Left lung (tissue), 10 donors: ENCODE data around the gene TSC22D1. TPM values are rescaled to one million over a fixed set of nuclear protein-coding genes. Genes with fewer than 3 reads are reported as not detected.

Source experiments
- ATAC-seq: fragments of 200-7000 bp; cut with Tn5 transposase; one replicate; pipeline ENCODE4 v1.9.1; 2020; ENCODE audit warnings: moderate library complexity
- DNase-seq, 4 donors: peaks; one replicate each; pipeline ENCODE4 v3.0.0-alpha.2; 2013 to 2020
- H3K27ac ChIP-seq, 2 donors: fragments of 200-600 bp; sonication (generic) in 1 of 2; one replicate each; pipeline versions ENCODE4 v1.5.0 to v1.8.0; 2020 to 2021
- H3K27me3 ChIP-seq, 2 donors: fragments of 200-600 bp; sonication (generic) in 1 of 2; one replicate each; pipeline versions ENCODE4 v1.5.0 to v1.8.0; 2020 to 2021
- H3K36me3 ChIP-seq, 2 donors: fragments of 200-600 bp; sonication (generic) in 1 of 2; one replicate each; pipeline versions ENCODE4 v1.5.0 to v1.8.0; 2020 to 2021
- H3K4me1 ChIP-seq, 2 donors: fragments of 200-600 bp; one replicate each; pipeline ENCODE4 v1.8.0; 2021
- H3K4me3 ChIP-seq, 2 donors: fragments of 200-600 bp; sonication (generic) in 1 of 2; one replicate each; pipeline versions ENCODE4 v1.5.0 to v1.8.0; 2020 to 2021; ENCODE audit warnings: mild to moderate bottlenecking in 1 of 2
- H3K9me3 ChIP-seq, 2 donors: fragments of 200-600 bp; sonication (generic) in 1 of 2; one replicate each; pipeline versions ENCODE4 v1.5.0 to v1.8.0; 2020 to 2021
- CTCF ChIP-seq, 2 donors: fragments of 200-600 bp; sonication (generic) in 1 of 2; IDR thresholded peaks; one replicate each; pipeline versions ENCODE4 v1.5.0 to v1.8.0; 2021; ENCODE audit warnings: antibody characterized with exemption in 2 of 2
- intact Hi-C, 2 donors: fragments of 100-400 bp; cut with DNase I; formaldehyde crosslinking; loops; one replicate each; pipeline versions ENCODE4 v1.11.2 to v1.14.2; 2022
- polyA plus RNA-seq, 6 donors: library from polyadenylated mRNA; unstranded; fragments of 120-200 nt; gene quantifications; one replicate each; pipeline ENCODE4 v1.2.1, GENCODE V29; 2013; ENCODE audit not compliant: insufficient read length in 6 of 6
- total RNA-seq, 2 donors: library from RNA; stranded (reverse); fragmentation: NEBNext Ultra II Directional; extraction: Animal tissue kit (Norgen Biotek cat#: 25700); gene quantifications; one replicate each; pipeline ENCODE4 v1.2.1, GENCODE V29; 2021
- donor health status: DM: no; HTN: yes; CAD: no.
- donor health status: DM: no; HTN: no; CAD: no.

The TSC22D1 gene
- total and polyA plus RNA-seq, 8 donors, result 95.4 to 192 (median 182) TPM

GRCh38 chr13:44453069-44453468 lies 123.1 kb downstream of the TSC22D1 start:
- intact Hi-C loops, result loop anchor here in 1 of 2 donors (10.0 kb wide), 1 partner anchor 398 kb away; no protein-coding TSS in a partner anchor
- ATAC-seq (no peak), DNase-seq (no peak)
- Histone ChIP-seq H3K4me3 (no peak overlapping the region), H3K4me1 (no peaks in the 10 kb centered on the region), H3K27ac (no peak overlapping the region), H3K9me3 (peaks cover 0 to 5% of the 10 kb centered on the region in 2 donors), H3K27me3 (no peaks in the 10 kb centered on the region), H3K36me3 (no peaks in the 10 kb centered on the region)
- TF ChIP-seq CTCF (IDR thresholded peaks at IDR 0.05), result no peak

- DNase-seq, result no peak
Measured at GRCh38 chr13:44452418-44452817, 123.7 kb downstream of the TSC22D1 start.

GRCh38 chr13:44451651-44452050 lies 124.5 kb downstream of the TSC22D1 start:
- Histone ChIP-seq H3K9me3 (peaks cover 0 to 5% of the 10 kb centered on the region in 2 donors), H3K4me3 (no peak overlapping the region), H3K27ac (no peak overlapping the region), H3K4me1 (no peaks in the 10 kb centered on the region), H3K36me3 (no peaks in the 10 kb centered on the region), H3K27me3 (no peaks in the 10 kb centered on the region)
- intact Hi-C loops, result loop anchor here in 1 of 2 donors (10.0 kb wide), 1 partner anchor 397 kb away; no protein-coding TSS in a partner anchor
- ATAC-seq (no peak), DNase-seq (no peak)
- no peak for TF ChIP-seq CTCF (IDR thresholded peaks at IDR 0.05)

More at GRCh38 chr13:44452418-44452817, 123.7 kb downstream of the TSC22D1 start:
- H3K36me3 ChIP-seq, result no peaks in the 10 kb centered on the region
- intact Hi-C loops, result loop anchor here in 1 of 2 donors (10.0 kb wide), 1 partner anchor 398 kb away; no protein-coding TSS in a partner anchor
- no peak for ATAC-seq
- peaks cover 0 to 5% of the 10 kb centered on the region in 2 donors for H3K9me3 ChIP-seq
- H3K4me3 ChIP-seq, result no peak overlapping the region
- H3K4me1 ChIP-seq, result no peaks in the 10 kb centered on the region
- H3K27me3 ChIP-seq, result no peaks in the 10 kb centered on the region
- no peak overlapping the region for H3K27ac ChIP-seq
- TF ChIP-seq CTCF (IDR thresholded peaks at IDR 0.05), result no peak

GRCh38 chr13:44451126-44451525 lies 125.0 kb downstream of the TSC22D1 start:
- no peak for TF ChIP-seq CTCF (IDR thresholded peaks at IDR 0.05)
- H3K4me3 ChIP-seq, result no peak overlapping the region
- no peaks in the 10 kb centered on the region for H3K4me1 ChIP-seq
- intact Hi-C loops, result loop anchor here in 1 of 2 donors (10.0 kb wide), 1 partner anchor 396 kb away; no protein-coding TSS in a partner anchor
- H3K27me3 ChIP-seq, result no peaks in the 10 kb centered on the region
- peaks cover 0 to 2% of the 10 kb centered on the region in 2 donors for H3K9me3 ChIP-seq
- ATAC-seq (peak; percentile 54), DNase-seq (peak in 2 of 4 donors; percentile 42 to 58)
- H3K27ac ChIP-seq, result peak overlapping the region in 1 of 2 donors; percentile 2
- no peaks in the 10 kb centered on the region for H3K36me3 ChIP-seq

- Histone ChIP-seq H3K27me3 (no peaks in the 10 kb centered on the region), H3K27ac (no peak overlapping the region), H3K9me3 (no peaks in the 10 kb centered on the region), H3K36me3 (no peaks in the 10 kb centered on the region), H3K4me3 (no peak overlapping the region), H3K4me1 (no peaks in the 10 kb centered on the region)
- peak; percentile 65 for ATAC-seq
- DNase-seq, result no peak
- intact Hi-C loops, result loop anchor here (10.0 kb wide), 3 partner anchors 395 to 545 kb away; no protein-coding TSS in a partner anchor
- no peak for TF ChIP-seq CTCF (IDR thresholded peaks at IDR 0.05)
Measured at GRCh38 chr13:44449999-44450821, 125.9 kb downstream of the TSC22D1 start.
